Measurements from ENCODE around the gene MCF2L2.

DNA sequence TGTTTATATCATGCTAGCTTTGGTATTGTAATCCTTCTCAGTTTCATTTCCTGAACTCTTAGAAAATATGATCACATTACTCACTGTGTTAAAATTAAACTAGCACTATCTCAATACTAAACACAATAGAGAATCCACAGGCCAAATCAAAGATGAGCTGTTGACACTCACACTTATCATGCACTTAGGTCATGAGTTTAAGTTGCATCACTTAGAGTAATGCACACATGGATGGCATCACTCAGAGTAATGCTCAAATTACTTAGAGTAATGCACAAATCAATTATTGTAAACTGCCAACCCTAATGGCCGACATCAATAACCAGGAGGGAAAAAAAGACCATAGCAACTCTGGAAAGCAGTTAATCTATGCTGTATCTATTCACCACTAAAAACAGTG, 40.0 kb upstream of the MCF2L2 start:
- no peak for TF ChIP-seq POLR2A (IDR thresholded peaks at IDR 0.05)
- TF ChIP-seq, protein P1, sequence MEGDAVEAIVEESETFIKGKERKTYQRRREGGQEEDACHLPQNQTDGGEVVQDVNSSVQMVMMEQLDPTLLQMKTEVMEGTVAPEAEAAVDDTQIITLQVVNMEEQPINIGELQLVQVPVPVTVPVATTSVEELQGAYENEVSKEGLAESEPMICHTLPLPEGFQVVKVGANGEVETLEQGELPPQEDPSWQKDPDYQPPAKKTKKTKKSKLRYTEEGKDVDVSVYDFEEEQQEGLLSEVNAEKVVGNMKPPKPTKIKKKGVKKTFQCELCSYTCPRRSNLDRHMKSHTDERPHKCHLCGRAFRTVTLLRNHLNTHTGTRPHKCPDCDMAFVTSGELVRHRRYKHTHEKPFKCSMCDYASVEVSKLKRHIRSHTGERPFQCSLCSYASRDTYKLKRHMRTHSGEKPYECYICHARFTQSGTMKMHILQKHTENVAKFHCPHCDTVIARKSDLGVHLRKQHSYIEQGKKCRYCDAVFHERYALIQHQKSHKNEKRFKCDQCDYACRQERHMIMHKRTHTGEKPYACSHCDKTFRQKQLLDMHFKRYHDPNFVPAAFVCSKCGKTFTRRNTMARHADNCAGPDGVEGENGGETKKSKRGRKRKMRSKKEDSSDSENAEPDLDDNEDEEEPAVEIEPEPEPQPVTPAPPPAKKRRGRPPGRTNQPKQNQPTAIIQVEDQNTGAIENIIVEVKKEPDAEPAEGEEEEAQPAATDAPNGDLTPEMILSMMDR (IDR thresholded peaks at IDR 0.05), result no peak

Measured in thyroid gland (tissue), 4 donors.